GM10266 (cell line): ENCODE measurements around the gene FSTL4.

ENCODE experiments used
- DNase-seq: peaks from one replicate; pipeline ENCODE4 v3.0.0; 2012; ENCODE audit errors: extremely low spot score
- TF ChIP-seq, protein P1 (sequence below): IDR thresholded peaks from 2 replicates; pipeline ENCODE4 v1.5.1; 2012; ENCODE audit warnings: mild to moderate bottlenecking, low read depth; ENCODE audit not compliant: control insufficient read depth, insufficient read depth; ENCODE audit errors: missing control alignments

FSTL4 gene

DNA sequence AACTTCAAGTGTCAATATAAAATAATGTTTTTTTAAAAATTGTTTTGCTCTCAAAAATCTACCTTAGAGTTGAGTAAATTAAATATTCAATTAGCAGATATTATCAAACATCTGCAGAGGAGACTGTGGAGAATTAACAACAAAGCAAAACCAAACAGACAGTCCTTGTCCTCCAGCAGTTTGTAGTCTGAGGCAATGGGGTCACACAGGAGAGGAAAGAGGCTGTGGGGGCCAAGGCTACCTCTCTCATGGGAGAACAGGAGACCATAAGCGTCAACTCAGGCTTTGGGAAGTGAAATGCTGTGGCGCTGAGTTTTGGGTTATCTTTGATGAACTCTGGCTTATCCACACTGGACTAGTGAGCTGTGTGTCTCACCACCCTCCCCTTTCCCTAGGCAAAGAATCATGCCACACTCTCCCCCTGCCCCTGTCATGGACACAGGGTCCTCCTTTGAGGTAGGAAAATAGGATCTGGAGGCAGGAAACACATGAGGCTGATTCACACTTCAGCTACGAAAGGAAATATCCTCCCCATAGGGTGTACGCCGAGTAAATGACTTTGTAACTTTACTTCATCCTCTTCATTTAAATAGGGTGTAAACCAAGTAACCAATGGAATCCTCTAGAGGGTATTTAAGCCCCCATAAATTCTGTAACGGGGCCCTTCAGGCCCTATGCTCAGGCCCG is 152.7 kb downstream of the FSTL4 start:
- TF ChIP-seq, protein P1, sequence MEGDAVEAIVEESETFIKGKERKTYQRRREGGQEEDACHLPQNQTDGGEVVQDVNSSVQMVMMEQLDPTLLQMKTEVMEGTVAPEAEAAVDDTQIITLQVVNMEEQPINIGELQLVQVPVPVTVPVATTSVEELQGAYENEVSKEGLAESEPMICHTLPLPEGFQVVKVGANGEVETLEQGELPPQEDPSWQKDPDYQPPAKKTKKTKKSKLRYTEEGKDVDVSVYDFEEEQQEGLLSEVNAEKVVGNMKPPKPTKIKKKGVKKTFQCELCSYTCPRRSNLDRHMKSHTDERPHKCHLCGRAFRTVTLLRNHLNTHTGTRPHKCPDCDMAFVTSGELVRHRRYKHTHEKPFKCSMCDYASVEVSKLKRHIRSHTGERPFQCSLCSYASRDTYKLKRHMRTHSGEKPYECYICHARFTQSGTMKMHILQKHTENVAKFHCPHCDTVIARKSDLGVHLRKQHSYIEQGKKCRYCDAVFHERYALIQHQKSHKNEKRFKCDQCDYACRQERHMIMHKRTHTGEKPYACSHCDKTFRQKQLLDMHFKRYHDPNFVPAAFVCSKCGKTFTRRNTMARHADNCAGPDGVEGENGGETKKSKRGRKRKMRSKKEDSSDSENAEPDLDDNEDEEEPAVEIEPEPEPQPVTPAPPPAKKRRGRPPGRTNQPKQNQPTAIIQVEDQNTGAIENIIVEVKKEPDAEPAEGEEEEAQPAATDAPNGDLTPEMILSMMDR = no peak
- DNase-seq = no peak

DNA sequence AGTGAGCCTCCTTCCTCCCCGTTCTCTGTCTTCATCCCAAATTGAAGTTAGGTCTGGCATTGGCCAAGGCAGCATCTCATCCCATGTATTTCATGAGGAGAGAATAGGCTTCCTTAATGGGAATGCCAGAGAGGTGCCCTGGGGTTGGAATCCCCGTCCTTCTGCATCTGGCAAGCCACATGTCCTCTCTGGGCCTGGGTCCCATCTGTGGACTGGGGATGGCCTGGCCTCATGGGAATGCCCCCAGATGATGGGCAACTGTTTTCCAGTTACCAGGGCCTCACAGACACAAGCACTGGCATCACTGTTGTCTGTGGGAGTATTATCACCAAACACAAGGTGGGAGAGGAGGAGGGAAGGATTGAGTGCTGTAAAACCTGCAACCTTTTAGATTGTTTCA is 153.9 kb downstream of the FSTL4 start:
- TF ChIP-seq, protein P1 = no peak
- no peak for DNase-seq

DNA sequence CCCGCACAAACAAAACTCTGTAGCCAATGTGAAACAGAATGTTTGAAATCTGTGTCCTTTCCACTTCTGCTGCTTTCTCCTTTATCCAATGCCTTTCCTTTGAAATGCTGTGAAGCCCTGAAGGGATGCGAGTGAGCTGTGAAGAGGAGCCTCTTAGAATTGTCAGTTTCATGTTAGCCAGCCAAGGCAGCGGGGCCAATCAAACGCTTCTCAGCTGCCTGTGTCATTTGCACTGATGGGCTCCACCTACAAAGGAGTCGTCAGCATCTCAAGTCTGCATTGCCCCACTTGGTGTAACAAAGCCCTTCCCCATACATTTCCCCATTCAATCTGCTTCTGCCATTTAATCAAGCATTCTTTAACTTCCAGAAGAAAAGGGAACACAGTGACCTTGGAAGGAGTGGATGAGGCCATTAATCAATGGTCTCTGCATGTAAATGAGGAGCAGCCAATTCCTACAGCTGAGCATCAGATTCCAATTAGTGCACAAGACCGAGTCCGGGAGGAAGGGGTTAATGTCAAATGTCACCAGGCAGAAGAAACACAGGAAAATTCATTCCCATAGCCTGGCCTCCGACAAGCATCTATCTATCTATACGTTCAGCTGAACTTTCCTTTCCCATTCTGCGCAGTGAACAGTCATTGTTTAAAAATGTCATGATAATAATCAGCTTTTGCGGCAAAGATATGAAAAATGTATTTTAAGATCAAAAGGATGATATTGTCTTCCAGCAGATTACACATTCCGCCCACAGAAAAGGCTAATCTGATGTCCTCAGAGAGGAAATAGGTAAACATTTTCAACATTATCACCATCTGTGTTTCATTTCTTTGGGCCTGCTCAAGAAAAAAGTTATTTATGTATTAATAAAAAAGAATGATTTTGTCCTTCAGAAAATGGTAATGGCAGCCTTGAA is 154.6 kb downstream of the FSTL4 start:
- no peak for DNase-seq

DNA sequence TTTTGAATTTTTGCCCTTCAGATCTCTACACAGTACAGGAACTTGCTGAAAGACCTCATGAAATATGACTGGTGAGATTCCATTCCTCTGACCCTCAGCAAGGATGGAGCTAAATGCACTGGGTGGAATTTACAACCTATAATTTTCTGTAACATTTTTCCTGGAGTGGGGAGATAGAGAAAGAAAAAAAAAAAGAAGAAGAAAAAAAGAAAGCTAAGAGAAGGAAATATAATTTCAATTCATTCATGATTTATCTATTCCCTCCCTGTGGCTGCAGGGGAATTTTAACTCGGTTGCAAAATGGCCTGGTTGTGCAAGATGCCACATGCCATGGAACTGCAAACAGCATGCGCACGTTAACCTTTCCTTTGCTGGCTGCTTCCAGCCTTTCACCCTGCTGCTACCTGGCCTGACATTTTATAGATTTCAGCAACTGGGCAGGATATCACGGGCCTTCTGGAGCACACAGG is 155.4 kb downstream of the FSTL4 start:
- TF ChIP-seq, protein P1 = no peak
- DNase-seq = no peak

More for the DNA sequence above, 154.6 kb downstream of the FSTL4 start:
- TF ChIP-seq, protein P1 = no peak

DNA sequence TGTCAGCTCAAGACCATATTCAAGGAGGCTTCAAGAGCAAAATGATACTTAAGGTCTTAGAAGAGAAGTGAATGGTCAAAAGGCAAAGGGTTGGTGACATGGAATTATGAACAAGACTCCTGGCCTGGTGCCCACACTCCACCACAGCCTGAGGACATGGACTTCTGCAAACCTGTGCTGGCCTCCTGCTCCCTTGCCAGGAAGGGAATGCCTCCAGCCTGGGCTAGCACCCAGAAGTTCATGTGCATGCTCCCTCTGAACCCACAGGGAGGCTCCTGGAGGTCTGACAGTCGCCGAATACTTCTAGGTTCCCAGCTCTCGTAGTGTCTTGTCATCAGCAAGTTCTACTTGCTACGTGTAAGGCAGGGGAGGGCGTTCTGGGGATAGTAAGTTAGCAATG is 156.7 kb downstream of the FSTL4 start:
- no peak for DNase-seq
- TF ChIP-seq, protein P1 = no peak

DNA sequence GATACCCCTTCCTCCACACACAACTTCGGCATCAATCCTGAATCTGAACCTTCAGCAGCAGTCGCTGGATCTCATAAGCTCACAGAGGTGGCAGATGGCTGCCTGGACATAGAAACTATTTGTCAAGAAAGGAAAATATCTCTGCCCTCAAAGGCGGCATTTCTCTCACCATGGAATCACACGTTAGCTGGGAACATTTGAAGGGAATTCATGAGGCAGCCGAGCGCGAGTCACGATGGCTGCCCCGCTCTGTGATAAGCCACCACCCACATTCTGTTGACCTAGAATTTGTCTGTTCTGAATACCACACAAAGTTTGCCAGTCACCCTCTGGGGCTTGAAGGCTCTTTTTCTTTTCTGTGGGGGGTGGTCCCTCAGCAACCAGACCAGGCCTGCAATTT is 157.9 kb downstream of the FSTL4 start:
- DNase-seq = no peak
- TF ChIP-seq, protein P1 = no peak

DNA sequence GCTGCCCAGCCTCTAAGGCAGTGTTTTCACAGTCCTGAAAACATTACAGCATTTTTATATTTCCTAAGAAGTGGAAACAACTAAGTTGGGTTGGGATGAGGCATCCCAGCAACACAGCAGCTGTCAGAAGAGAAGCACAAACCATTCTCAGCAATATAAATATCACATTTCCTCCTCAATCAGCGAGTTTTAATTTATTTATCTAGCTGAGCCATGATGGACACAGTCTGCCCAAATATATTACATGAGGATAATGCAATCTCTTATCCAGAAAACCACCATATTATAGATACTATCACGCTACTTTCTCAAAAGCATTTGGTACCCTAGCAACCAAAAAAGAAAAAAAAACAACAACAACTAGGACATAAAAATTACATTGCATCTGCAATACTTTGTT is 158.5 kb downstream of the FSTL4 start:
- TF ChIP-seq, protein P1 = no peak
- no peak for DNase-seq
